KOPT-K1 (cell line): Measurements from ENCODE around the gene ITIH5.
"Not testable (repeated sequence)": the region's sequence is repeated elsewhere in the genome, so short reads cannot be mapped to it uniquely, and the experiment has no call there.

Source experiments
- H3K27ac ChIP-seq: fragments of 200-600 bp; sonication (generic); 2 replicates; pipeline ENCODE4 v1.5.1; 2016; ENCODE audit warnings: antibody characterized with exemption, mild to moderate bottlenecking, low read depth, low read length; ENCODE audit not compliant: poor library complexity, severe bottlenecking
- H3K36me3 ChIP-seq: fragments of 200-600 bp; sonication (generic); 2 replicates; pipeline ENCODE4 v1.5.1; 2017; ENCODE audit warnings: antibody characterized with exemption, mild to moderate bottlenecking, low read length, moderate library complexity; ENCODE audit not compliant: insufficient read depth
- H3K9me3 ChIP-seq: fragments of 200-600 bp; sonication (generic); 2 replicates; pipeline ENCODE4 v1.5.1; 2017; ENCODE audit warnings: antibody characterized with exemption, low read length, mild to moderate bottlenecking; ENCODE audit not compliant: insufficient read depth, poor library complexity, severe bottlenecking

Gene ITIH5

GRCh38 chr10:7664707-7665106 lies 2.1 kb downstream of the ITIH5 start:
- Histone ChIP-seq H3K9me3 (no peaks in the 10 kb centered on the region), H3K27ac (no peak overlapping the region), H3K36me3 (no peaks in the 10 kb centered on the region)

- Histone ChIP-seq H3K27ac (no peak overlapping the region), H3K9me3 (no peaks in the 10 kb centered on the region), H3K36me3 (no peaks in the 10 kb centered on the region)
Measured at GRCh38 chr10:7662522-7662921, 4.2 kb downstream of the ITIH5 start.

DNA sequence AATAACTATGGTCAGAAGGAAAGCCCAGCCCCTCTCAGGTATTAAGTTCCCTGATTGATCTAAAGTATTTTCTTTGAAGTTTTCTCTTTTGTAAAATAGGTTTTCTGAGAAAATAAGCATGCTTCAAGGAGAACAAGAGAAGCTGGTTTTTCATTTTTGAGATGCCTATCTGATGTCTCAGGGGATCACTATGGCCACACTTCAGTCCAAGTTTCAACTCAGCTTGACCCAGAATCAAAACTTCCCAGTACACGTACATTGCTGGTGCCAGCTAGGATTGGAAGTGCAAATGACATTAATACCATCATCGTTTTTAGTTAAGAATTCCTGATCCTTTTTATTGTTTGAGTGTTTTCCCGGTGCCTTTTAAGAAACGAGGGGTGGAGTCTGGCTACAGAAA lies 7.2 kb downstream of the ITIH5 start:
- no peaks in the 10 kb centered on the region for H3K9me3 ChIP-seq
- H3K36me3 ChIP-seq = no peaks in the 10 kb centered on the region
- no peak overlapping the region for H3K27ac ChIP-seq

GRCh38 chr10:7657552-7657951 lies 9.2 kb downstream of the ITIH5 start:
- H3K36me3 ChIP-seq = no peaks in the 10 kb centered on the region
- no peaks in the 10 kb centered on the region for H3K9me3 ChIP-seq
- H3K27ac ChIP-seq = no peak overlapping the region

DNA sequence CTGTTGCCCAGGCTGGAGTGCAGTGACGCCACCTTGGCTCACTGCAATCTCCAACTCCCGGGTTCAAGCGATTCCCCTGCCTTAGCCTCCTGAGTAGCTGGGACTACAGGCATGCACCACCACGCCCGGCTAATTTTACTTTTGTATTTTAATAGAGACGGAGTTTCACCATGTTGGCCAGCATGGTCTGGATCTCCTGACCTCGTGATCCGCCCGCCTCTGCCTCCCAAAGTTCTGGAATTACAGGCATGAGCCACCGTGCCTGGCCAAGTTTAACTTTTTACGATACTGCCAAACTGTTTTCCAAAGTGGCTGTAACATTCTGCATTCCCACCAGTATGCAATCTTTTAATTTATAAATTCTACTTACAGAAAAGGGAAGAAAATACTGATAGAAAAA lies 9.7 kb downstream of the ITIH5 start:
- not testable (repeated sequence) for H3K36me3 ChIP-seq, H3K9me3 ChIP-seq, H3K27ac ChIP-seq

GRCh38 chr10:7651853-7652470 lies 14.8 kb downstream of the ITIH5 start:
- Histone ChIP-seq H3K27ac (no peak overlapping the region), H3K36me3 (no peaks in the 10 kb centered on the region), H3K9me3 (no peaks in the 10 kb centered on the region)

DNA sequence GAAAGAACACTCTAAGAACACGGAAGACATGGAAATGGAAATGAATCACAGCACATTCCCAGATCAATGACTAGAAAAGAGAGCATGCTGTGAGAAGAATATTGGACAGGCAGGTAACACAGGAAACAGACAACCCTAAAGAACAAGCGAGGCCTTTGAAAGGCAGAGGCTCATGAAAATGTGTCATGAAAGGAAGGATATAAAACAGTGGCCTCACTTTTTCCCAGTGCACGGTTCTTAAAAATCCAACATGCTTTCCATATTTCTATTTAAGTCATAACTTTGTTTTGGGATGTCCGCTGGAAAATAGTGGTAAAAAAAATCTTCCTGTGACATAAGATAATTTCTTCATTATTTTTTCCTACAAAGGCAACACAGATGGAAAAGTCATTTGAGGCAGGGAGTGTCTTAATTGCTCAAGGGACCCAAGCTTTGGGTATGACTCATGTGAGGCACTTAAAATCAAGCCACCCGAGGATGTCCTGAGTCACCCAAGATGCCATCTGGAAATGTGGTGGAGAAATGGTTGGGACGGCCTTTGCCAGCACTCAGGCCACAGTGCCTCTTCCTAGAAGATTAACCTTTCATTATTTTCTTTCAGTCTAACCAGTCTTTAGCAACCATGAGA lies 17.0 kb downstream of the ITIH5 start:
- H3K27ac ChIP-seq = no peak overlapping the region
- no peaks in the 10 kb centered on the region for H3K36me3 ChIP-seq
- no peaks in the 10 kb centered on the region for H3K9me3 ChIP-seq

DNA sequence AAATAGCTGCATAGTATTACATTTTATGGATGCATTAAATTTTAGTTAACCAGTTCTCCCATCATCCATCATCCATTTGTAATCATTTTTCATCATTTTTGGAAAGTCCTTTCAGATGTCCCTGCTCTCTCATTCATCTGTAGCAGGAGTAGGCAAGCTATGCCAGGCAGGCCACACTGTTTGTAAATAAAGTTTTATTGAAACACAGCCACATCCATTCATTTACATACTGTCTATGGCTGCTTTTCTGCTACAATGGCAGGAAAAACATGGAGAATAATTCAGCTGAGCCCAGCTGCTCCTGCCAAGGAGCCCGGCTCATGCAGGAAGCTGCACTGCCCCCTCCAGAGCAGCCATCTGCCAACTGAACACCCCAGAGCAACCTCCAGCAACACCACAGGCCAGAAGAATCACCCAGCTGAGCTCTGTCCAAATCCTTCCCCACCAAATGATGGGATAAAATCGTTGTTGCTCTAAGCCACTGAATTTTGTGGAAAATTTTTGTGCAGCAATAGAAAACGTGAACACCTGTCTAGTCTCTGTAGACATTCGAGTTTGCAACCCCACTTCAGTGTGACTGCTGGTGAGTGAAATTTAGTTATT lies 19.6 kb downstream of the ITIH5 start:
- Histone ChIP-seq H3K36me3 (no peaks in the 10 kb centered on the region), H3K27ac (no peak overlapping the region), H3K9me3 (no peaks in the 10 kb centered on the region)

- Histone ChIP-seq H3K27ac (no peak overlapping the region), H3K36me3 (no peaks in the 10 kb centered on the region), H3K9me3 (peaks cover 4% of the 10 kb centered on the region)
Measured at GRCh38 chr10:7642491-7643011, 24.2 kb downstream of the ITIH5 start.

- Histone ChIP-seq H3K9me3 (peaks cover 4% of the 10 kb centered on the region), H3K36me3 (no peaks in the 10 kb centered on the region), H3K27ac (no peak overlapping the region)
Measured at GRCh38 chr10:7635408-7636125, 31.2 kb downstream of the ITIH5 start.

- no peaks in the 10 kb centered on the region for H3K36me3 ChIP-seq
- no peak overlapping the region for H3K27ac ChIP-seq
Measured at GRCh38 chr10:7634142-7634894, 32.4 kb downstream of the ITIH5 start.

DNA sequence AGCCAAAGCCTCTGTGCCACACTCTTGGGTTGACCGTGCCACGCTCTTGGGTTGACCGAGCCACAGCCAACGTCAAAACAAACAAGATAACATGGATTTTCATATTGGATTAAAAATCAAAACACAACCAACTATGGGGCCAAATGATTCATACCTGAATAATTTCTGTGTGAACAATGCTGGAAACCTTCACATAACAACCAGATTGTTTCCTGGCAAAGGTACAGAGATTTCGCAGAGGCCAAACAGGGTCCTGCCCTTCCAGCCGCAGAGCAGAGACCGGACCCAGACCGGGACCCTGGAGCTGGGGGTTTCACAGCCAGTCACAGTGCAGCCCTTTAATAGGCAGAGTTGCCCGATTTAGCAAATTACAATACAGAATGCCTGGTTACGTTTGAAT lies 40.5 kb downstream of the ITIH5 start:
- Histone ChIP-seq H3K9me3 (peaks cover 6% of the 10 kb centered on the region), H3K27ac (no peak overlapping the region), H3K36me3 (no peaks in the 10 kb centered on the region)

More at GRCh38 chr10:7634142-7634894, 32.4 kb downstream of the ITIH5 start:
- peaks cover 5% of the 10 kb centered on the region for H3K9me3 ChIP-seq

DNA sequence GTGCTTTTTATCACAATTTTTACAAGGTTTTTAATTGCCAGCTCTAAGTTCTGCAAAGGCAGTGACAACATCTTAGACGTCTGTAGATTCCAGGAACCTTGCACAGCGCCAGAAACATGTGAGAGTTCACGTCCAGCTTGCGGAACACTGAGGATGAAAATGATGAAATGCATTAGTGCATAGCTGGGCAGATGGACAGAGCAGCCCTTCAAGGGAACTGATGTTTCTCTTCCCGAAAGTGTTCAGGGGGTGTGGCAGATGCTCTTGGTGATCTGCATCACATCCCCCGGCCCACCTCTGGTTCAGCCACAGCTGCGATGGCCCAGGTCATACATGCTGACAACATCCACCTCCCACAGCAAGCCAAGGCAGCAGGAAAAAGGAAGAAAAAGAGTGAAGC lies 40.9 kb downstream of the ITIH5 start:
- peaks cover 6% of the 10 kb centered on the region for H3K9me3 ChIP-seq
- no peaks in the 10 kb centered on the region for H3K36me3 ChIP-seq
- no peak overlapping the region for H3K27ac ChIP-seq

GRCh38 chr10:7625009-7625408 lies 41.8 kb downstream of the ITIH5 start:
- H3K27ac ChIP-seq = no peak overlapping the region
- no peaks in the 10 kb centered on the region for H3K36me3 ChIP-seq
- peaks cover 6% of the 10 kb centered on the region for H3K9me3 ChIP-seq

GRCh38 chr10:7622969-7623368 lies 43.8 kb downstream of the ITIH5 start:
- H3K27ac ChIP-seq = no peak overlapping the region
- H3K36me3 ChIP-seq = no peaks in the 10 kb centered on the region
- H3K9me3 ChIP-seq = no peaks in the 10 kb centered on the region
